GF-D8 (cell line): ENCODE measurements around the gene RHOXF2.
"Not testable (repeated sequence)": the region's sequence is repeated elsewhere in the genome, so short reads cannot be mapped to it uniquely, and the experiment has no call there.

Experiments used
- DNase-seq: peaks from one replicate; lab custom pipeline; 2025; lab: John Stamatoyannopoulos, UW

Gene RHOXF2, protein sequence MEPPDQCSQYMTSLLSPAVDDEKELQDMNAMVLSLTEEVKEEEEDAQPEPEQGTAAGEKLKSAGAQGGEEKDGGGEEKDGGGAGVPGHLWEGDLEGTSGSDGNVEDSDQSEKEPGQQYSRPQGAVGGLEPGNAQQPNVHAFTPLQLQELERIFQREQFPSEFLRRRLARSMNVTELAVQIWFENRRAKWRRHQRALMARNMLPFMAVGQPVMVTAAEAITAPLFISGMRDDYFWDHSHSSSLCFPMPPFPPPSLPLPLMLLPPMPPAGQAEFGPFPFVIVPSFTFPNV

GRCh38 chrX:120158313-120158712, at the start of gene RHOXF2:
Gene RHOXF2 (plus strand): TSS chrX:120158613. CDS start chrX:120158751, 138 bp downstream.
- not testable (repeated sequence) for DNase-seq

DNA sequence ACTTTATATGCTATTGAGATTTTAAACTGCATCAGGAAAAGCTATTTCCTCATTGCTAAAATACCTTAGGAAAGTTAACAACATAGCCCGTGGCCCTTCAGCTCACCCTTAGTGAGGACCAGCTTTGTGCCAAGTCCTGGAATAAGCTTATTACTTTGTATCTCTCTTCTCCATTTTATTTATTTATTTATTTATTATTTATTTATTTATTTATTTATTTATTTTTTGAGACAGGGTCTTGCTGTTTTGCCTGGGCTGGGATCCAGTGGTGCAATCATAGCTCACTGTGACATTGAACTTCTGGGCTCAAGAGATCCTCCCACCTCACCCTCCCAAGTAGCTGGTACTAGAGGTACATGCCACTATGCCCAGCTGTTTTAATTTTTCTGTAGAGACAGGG, 49.0 kb upstream of the RHOXF2 start:
- no peak for DNase-seq

DNA sequence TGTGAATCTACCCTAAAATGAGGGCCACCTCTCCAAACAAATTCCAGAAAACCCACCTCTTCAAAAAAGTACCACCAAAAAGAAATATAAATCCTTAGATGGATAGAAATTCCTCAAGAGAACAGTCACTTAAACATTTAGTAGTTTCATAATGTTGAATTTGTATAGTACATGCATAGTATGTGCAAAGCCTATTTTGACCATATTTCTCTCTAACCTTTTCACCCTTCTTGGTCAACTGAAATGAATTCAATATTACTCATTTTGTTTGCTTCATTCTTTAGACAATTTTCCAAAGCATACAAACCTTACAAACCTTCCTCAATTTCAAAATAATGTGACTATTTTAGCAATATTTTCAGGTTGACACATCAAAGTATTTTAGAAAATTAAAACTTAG, 46.8 kb upstream of the RHOXF2 start:
- no peak for DNase-seq

DNA sequence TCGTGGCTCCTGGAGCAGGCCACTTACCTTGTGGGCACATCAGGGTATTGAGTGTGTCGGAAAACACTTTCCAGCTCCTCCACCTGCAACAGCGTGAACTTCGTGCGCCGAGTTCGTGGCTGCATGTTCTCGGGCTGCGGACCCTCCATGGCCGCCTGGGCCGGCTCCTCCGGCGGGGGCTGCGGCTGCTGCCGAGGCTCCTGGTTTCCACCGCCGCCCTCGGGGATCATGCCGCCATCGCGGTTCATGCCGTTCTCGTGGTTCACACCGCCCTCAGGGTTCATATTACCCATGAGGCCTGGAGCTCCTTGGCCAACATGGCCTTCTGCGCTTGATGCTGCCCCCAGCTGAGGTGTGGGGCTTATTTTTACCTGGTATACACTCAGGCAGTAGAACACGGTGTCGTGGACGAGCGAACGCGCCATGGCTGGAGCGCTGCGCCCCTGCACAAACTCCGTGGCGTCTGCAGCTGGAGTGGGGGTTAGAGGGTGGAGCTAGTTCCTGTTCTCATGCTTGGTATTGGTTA, 42.9 kb upstream of the RHOXF2 start, which contains the start of gene RHOXF1:
TSS of gene RHOXF1 (minus strand) at position 476 of the 526 bp plus-strand sequence. CDS start at position 425, 51 bp downstream.
- DNase-seq: no peak

DNA sequence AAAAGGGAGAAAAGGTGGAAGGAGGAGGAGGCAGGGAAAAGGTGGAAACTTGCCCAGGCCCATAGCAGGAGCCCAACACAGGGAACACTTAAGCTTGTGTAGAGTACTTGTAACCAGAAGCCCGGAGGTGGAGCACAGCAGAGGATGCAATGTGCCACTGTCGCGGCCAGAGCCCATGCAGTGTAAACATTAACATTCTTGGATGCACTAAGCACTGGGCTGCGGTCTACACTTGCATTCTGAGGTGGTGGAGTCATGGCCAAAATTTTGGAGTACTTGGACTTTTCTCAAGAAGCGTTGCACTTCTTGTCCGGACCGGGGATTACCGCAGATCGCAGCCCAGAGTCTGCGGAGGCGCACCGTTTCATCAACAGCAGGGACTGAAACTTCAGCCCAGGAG, 38.2 kb upstream of the RHOXF2 start:
- no peak for DNase-seq

DNA sequence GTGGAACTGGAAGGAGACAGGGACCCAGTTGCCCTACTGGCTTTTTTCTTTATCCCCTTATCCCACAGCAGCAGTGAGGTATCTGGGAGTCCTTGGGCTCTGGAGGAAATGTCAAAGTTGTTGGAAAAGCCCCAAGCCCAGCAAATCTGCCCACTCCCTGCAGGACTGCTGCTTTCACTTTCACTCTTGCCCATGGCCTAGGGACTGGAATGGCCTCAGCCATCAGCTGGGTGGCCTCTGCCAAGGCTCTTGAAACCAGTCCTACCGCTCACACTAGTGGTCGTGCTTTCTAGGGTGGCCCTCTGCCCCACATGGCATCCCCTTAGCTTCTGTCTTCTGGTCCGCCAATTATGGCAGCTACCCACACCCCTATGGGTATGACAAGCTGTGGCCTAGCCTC, 33.0 kb upstream of the RHOXF2 start:
- DNase-seq: no peak

GRCh38 chrX:120128306-120128846, 30.0 kb upstream of the RHOXF2 start:
- not testable (repeated sequence) for DNase-seq

DNA sequence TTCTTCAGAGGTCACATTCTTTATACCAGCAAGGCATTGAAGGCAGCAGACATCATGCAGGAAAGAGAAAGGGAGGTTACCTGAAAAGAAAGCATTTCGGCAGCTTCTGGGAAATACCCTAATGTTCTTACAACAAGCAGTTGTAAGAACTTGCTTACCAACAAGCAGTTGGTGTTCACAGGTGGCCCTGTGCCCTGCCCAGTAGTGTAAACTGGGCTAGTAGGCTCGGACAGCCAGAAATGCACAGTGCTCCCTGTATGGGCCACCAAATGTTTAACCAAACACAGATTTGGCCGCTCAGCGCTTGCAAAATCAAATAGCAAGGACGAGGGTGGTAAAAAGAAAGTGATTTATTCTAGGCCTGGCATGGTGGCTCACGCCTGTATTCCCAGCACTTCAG, 22.3 kb upstream of the RHOXF2 start:
- no peak for DNase-seq

DNA sequence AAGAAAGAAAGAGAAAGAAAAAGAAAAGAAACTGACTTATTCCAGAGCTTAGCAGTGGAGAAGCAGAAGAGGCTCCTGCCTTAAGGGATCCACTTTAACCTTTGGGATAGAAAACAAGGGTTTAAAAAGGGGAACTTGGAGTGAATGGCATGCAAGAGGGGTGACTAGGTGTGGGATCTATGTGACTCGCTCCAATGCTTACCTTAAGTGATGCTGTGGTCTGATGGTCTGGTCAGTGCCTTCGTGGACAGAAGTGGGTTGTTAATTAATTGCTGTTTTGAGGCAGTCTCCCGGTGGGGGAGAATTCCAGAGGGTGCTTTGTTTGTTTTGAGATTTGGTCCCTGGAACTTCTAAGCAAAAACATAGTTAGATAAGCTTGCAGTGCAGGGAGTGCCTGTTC, 21.6 kb upstream of the RHOXF2 start:
- DNase-seq: no peak

- DNase-seq: no peak
Observed at GRCh38 chrX:120137439-120137838, 21.0 kb upstream of the RHOXF2 start.

- no peak for DNase-seq
Observed at GRCh38 chrX:120140293-120140981, 18.0 kb upstream of the RHOXF2 start.

- DNase-seq: no peak
Observed at GRCh38 chrX:120144178-120144844, 14.1 kb upstream of the RHOXF2 start.

DNA sequence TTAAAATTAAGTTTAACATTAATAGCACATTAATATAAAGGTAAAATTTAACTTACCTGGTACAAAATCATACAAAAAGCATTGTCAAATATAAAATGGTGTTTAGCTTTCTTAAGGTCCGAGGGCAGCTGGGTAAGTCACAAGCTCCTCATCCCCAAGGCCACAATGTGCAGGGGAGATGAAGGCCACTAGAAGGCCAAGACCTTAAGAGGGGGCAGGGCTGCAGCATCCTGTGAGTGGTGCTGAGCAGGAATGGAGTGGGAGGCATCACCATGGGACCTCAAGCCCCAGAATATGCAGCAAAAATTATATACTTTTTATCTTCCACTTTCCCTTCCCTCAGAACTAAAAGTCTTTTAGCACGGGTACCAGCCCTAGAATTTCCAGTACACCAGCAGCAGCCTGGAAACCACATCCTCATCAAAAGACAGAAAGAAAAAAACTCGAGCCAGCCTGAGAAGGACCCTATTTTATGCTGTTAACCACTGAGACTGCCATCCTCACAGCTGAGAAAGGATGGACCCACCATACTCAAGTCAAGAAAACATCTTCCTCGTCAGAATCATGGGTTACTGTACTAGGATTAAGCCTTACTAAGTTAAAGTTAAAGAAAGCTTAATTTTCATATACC, 13.0 kb upstream of the RHOXF2 start:
- peak; percentile 1 for DNase-seq

GRCh38 chrX:120146323-120146722, 12.1 kb upstream of the RHOXF2 start:
- not testable (repeated sequence) for DNase-seq

DNA sequence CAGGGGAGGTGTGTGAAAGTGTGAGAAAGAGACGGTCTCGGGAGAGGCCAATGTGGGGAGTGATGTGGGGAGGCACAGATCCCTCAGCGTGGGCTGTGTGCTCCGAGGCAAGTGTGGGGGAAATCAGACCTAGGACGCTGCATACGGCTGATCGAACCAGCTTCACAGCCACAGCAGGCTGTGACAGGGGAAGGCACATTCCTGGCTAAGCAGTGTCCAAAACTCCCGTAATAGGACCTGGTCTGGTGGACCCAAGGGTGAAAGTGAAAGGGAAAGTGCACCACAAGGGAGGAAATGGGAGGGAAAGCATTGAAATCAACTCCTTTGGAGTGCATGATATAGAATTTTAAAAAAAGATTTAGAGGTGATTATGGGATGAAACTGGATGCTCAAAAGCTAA, 10.9 kb upstream of the RHOXF2 start:
- DNase-seq: no peak

DNA sequence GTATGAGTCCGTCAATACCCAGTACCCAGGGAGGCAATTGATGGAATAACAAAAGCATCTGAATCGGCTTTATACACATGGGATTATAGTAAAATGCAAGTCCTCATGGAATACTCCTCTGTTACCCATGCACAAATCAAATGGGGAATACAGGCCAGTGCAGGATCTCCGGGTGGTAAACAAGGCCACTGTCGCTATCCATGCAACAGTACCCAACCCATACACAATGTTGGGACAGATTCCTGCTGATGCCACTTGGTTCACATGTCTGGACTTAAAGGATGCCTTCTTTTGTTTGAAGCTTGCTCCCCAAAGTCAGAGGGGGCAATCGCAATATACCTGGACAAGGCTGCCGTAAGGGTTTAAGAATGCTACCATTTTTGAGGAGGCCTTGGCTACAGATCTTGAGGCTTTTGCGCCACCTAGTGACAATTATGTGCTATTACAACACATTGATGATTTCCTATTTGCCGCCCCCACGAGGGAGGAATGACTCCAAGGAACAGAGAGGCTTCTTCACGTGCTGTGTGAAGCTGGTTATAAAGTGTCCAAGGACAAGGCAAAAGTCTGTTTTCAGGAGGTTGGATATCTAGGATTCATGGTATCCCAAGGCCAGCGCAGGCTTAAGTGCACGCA, 8.2 kb upstream of the RHOXF2 start:
- not testable (repeated sequence) for DNase-seq

GRCh38 chrX:120159086-120159485, 673 bp downstream of the RHOXF2 start:
- DNase-seq: not testable (repeated sequence)

DNA sequence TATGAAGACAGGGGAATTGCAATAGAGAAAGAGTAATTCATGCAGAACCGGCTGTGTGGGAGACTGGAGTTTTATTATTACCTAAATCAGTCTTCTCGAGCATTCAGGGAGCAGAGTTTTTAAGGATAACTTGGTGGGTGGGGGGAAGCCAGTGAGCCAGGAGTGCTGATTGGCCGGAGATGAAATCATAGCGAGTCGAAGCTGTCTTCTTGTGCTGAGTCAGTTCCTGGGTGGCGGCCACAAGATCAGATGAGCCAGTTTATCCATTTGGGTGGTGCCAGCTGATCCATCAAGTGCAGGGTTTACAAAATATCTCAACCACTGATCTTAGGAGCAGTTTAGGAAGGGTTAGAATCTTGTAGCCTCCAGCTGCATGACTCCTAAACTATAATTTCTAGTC, 34.8 kb downstream of the RHOXF2 start:
- not testable (repeated sequence) for DNase-seq

DNA sequence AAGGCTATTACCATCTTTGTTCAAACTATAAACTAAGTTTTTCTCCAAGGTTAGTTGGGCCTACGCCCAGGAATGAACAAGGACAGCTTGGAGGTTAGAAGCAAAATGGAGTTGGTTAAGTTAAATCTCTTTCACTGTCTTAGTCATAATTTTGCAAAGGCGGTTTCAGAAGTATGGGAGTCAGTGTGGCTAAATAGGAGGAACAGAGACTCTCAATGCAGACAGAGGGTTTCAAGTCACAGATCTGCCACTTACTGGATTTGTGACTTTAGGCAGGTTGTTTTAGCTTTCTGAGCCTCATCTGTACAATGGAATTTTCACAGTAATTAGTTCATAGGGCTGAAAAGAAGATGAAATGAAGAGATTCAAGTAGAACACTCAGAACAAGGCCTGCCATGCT, 35.3 kb downstream of the RHOXF2 start:
- DNase-seq: not testable (repeated sequence)

GRCh38 chrX:120195786-120196185, 37.4 kb downstream of the RHOXF2 start:
- not testable (repeated sequence) for DNase-seq

- not testable (repeated sequence) for DNase-seq
Observed at GRCh38 chrX:120196626-120197283, 38.3 kb downstream of the RHOXF2 start.
